Embryonic facial prominence (tissue), 1 donor: ENCODE data around the gene MMP14.
A peak's percentile ranks its signal among the peaks of the same experiment; 100 is the strongest.

Experiments used
- DNase-seq: peaks from one replicate; pipeline ENCODE4 v3.0.0-alpha.2; 2016; ENCODE audit errors: extremely low spot score

MMP14 gene

DNA sequence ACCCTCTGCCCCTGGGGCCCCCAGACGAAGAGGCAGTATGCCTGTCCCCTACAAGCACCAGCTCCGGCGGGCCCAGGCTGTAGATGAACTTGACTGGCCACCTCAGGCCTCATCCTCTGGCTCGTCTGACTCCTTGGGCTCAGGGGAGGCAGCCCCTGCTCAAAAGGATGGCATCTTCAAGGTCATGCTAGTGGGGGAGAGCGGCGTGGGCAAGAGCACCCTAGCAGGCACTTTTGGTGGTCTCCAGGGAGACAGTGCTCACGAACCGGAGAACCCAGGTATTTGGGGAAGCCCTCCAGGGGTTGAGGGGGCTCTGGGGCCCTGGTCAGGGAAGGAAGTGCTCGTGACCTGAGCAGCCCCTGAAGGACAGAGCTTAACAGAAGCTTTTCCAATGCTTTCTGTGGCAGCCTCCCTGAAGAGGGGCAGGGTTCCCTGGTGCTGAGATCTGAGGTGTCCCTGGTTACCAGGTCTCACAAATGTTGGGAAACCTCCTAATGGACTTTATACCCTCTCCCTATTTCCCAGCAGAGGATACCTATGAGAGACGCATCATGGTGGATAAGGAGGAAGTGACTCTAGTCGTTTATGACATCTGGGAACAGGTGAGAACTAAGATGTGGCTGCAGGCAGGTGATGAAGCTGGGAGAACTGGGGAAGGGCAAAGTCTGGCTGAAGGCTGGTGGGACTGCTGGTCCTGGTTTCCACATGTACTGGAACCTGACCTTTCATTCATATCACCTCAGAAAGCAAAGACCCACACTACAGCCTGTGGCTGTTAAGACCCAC is 48.5 kb downstream of the MMP14 start:
- DNase-seq = no peak

DNA sequence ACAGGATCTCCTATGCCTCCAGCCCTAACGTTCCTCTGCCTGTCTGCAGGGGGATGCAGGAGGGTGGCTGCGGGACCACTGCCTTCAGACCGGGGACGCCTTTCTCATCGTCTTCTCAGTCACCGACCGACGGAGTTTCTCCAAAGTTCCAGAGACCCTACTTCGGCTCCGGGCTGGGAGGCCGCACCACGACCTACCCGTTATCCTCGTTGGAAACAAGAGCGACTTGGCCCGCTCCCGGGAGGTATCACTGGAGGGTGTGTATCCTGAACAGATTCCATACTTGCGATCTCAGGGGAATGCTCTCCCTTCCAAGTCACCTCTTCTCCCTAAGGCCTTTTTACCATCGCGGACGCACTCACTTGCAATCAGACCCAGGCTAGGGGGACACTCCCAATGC is 49.6 kb downstream of the MMP14 start:
- DNase-seq = no peak

DNA sequence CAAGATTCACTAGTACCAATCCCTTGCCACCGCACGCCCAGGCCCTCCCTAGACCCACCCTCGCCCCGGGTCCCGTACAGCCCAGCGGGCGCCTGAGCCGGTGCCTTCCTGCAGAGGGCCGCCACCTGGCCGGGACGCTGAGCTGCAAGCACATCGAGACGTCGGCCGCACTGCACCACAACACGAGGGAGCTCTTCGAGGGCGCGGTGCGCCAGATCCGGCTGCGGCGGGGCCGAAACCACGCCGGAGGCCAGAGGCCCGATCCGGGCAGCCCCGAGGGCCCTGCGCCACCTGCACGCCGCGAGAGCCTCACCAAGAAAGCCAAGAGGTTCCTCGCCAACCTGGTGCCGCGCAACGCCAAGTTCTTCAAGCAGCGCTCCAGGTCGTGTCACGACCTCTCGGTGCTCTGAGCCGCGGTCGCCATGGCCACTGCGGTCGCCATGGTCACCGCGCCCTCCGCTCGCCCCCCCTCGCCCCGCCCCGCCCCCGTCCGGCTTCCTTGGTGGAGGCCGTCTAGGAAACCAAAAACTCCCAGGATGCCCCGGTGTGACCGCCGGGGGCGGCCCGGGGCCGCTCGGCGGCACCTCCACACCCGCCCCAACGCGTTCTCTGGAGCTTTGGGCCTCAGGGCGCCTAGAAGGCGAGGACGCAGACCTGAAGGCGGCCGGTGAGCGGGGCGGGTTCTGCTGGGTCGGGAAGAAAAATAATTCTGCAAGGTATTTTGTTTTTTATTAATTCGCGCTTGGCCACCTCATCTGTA is 50.3 kb downstream of the MMP14 start:
- DNase-seq = no peak

DNA sequence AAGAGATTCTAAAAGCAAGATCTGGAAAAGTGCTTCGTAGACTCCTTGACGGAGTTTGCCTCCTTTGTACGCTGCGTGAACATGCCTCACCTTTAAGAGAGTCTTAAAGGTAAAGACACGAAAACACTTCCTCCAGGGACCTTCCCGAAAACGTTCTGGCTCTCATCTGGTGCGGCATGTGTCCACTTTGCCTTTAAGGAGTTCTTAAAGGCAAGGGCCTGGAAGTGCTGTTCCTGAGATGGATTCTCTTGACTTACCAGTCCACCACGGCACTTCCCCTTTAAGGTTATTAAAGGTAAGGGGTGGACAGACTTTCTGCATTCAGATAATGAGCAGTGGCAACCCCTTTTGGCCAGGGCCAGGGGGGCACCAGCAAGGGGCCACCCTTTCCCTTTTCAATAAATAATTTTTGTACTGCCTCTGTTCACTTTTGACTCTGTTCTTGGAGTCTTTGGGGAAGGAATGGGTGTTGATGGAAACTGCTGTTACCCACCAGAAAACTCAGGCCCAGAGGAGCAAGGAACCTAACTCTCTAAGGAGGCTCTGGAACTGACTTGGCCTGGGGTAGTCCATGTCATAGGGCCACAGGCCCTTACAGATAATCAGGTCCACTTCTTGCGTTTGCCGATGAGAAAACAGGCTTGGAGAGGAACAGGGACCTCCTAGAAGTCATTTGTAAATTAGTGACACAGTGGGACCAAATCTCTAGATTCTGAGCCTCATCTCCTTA is 51.0 kb downstream of the MMP14 start:
- peak; percentile 83 for DNase-seq

DNA sequence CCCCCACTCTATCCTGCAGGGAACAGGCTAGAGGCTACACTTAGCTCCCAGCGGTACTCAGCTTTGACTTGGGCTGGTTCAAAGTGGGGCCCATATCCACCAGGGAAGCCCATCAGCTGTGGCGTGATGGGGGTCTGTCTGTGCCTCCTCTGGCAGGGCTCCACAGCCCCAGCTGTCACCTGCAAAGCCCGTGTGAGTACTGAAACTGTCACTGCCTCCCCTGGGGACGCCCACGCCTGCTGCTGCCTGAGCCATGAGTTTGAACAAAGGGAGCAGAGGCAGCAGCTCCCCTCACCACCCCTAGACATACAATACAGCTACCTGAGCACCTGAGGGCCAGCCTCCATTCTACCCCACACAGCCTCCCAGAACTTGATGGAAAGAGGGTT is 51.6 kb downstream of the MMP14 start:
- DNase-seq = no peak

DNA sequence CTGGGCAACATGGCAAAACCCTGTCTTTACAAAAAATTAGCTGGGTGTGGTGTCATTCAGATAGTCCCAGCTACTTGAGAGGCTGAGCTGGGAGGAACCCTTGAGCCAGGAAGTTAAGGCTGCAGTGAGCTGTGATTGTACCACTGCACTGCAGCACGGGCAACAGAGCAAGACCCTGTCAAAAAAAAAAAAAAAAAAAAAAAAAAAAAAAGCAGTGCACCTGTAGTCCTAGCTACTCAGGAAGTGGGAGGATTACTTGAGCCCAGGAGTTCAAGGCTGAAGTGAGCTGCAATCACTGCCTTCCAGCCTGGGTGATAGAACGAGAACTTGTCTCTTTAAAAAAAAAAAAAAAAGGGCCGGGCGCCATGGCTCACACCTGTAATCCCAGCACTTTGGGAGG is 52.3 kb downstream of the MMP14 start:
- no peak for DNase-seq

DNA sequence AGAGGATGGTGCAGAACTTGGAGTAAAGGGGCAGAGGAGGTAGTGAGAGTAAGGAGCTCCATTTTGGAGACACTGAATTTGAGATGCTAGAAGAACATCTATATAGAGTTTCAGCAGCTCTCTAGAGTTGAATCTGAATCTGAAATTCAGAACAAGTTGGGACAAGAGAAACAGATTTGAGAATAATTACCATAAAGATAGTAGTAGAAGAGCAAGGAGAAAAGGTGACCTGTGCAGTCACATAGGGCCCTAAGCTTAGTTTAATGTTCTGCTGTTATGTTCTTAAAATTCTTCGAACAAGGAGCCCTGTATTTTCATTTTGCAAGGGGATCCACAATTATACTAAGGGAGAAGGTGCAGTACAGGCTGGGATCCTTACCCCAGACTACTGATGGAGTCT is 54.0 kb downstream of the MMP14 start:
- DNase-seq = no peak

DNA sequence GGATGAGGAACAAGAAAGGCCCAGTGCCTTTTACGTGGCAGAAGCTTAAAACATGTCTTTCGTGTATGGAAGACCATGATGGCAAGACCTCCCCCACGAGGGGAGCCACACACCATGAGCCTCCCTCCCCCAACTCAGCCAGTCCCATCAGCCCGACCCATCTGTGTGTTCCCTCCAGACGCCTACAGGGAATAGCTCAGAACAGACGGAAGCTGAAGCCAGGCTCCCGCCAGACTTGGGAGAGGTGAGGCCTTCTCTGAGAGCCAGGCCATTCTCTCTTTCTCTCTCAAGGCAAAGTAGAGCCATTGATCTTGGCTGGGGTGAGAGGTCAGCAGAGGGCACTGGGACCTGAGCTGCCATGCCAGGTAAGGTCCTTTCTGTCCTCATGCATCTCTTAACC is 56.1 kb downstream of the MMP14 start:
- DNase-seq = no peak

DNA sequence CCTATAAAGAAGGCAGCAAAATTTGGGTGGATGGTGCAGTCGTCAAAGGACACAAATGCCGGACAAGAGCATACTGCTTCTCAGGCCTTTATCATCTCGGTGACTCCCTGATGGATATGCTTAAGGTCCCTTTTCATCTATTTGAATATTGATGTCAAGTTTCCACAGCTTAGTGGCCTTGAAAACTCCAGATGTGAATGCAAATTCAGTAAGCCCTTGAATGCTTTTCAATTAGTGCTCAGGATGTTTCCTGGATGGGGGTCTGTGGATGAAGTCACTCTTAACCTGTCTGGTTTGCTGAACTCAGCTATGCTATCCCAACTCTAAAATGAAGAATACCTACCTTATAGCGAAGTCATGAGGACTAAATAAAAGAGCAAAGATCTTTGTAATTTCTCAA is 57.3 kb downstream of the MMP14 start:
- DNase-seq = no peak

DNA sequence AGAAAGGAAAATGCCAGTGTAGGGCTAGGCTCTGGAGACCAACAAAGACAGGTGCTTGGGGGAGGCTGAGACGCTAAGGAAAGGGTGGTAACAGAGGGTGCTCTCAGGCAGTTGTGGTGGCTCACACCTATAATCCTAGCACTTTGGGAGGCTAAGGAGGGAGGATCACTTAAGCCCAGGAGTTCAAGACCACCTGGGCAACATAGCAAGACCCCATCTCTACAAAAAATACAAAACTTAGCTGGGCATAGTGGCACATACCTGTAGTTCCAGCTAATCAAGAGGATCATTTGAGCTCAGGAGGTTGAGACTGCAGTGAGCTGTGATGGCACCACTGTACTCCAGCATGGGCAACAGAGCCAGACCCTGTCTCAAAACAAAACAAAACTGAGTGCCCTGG is 59.0 kb downstream of the MMP14 start:
- no peak for DNase-seq

DNA sequence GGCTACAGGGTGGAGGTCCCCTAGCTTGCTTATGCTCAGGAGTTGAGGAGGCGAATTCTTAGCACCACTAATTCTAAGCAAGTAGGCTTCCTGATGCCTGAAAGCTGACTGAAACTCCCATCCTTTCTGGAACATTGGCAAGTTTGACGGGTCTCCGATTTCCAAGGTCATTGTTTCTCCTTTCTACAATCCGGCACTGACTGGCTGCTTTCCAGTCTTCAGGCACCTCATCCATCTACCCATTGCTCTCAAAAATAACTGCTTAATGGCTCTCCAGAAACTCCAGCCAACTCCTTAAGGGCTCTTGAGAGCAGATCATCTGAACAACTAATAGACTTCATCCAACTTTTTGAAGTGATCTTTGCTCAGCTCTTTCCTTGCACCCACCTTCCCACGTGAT is 60.0 kb downstream of the MMP14 start:
- no peak for DNase-seq

DNA sequence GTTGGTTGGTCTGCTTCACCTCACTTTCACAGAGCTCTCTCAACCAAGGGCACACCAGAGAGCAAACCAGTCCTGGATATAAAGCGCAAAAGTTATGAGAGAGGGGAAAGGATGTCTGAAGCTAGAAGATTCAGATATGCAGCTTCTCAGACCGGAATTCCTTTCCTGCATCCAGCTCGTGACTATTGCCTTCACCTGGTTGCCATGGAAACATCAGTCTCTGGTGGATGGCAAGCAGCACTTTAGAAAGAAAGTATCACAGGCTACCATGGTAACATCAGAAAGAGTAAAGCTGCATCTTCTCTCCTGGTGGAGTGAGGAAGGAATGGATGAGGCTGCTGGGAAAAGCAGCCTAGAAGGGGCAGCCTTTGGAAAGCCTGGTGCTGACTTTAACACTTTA is 60.4 kb downstream of the MMP14 start:
- no peak for DNase-seq

DNA sequence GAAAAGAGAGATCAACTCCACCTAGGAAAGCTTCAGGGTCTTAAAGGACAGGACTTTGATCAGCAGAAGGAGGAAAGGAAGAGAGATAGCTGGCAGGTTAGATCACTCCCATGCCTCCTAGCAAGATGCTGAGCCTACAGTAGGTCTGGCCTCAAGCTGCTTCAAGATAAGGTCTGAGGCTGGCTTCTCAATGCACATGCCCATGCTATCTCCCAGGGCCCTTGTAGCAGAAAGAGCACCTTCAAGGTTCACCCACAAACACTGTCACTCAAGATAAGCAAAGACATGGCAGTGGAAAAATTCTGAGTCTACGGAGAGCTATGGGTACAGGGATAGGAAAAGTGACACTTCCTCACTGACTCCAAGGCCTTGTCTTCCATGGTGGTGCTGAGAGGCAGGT is 61.0 kb downstream of the MMP14 start:
- DNase-seq = no peak
